WTC11 (cell line): ENCODE results near the gene COIL.

Experiments used
- CTCF ChIP-seq: fragments of 200-600 bp; IDR thresholded peaks from 2 replicates; pipeline ENCODE4 v1.8.0; 2022; ENCODE audit warnings: antibody characterized with exemption
- FOXP1 ChIP-seq: sonication (generic); formaldehyde crosslinking; IDR thresholded peaks from 2 replicates; pipeline ENCODE4 v1.8.0; 2022; ENCODE audit warnings: missing genetic modification reagents, mild to moderate bottlenecking, moderate library complexity, borderline replicate concordance
- TF ChIP-seq, protein P1 (sequence below): sonication (generic); formaldehyde crosslinking; IDR thresholded peaks from 2 replicates; pipeline ENCODE4 v1.8.1; 2023; ENCODE audit warnings: mild to moderate bottlenecking, missing genetic modification reagents, moderate library complexity
- TF ChIP-seq, protein P2 (sequence below): sonication (generic); formaldehyde crosslinking; IDR thresholded peaks from 2 replicates; pipeline ENCODE4 v1.8.0; 2022; ENCODE audit warnings: mild to moderate bottlenecking, missing genetic modification reagents

- TF ChIP-seq CTCF, result no peak
- TF ChIP-seq, protein P1, sequence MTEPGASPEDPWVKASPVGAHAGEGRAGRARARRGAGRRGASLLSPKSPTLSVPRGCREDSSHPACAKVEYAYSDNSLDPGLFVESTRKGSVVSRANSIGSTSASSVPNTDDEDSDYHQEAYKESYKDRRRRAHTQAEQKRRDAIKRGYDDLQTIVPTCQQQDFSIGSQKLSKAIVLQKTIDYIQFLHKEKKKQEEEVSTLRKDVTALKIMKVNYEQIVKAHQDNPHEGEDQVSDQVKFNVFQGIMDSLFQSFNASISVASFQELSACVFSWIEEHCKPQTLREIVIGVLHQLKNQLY (CRISPR knock-in tag), result no peak
- TF ChIP-seq, protein P2, sequence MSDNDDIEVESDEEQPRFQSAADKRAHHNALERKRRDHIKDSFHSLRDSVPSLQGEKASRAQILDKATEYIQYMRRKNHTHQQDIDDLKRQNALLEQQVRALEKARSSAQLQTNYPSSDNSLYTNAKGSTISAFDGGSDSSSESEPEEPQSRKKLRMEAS, result no peak
- TF ChIP-seq FOXP1 (CRISPR knock-in tag), result no peak
Observed at GRCh38 chr17:56919717-56920116, 41.1 kb downstream of the COIL start.
